Natural killer cell (primary cell): ENCODE measurements around the gene SAG. TPM values are rescaled to one million over a fixed set of nuclear protein-coding genes. Genes with fewer than 3 reads are reported as not detected.

Experiments
- ATAC-seq, 3 donors: fragments of 150-1000 bp in 2 of 3; fragments of 200-7000 bp in 1 of 3; cut with Tn5 transposase; 1 replicate in 1 of 3; 2 replicates in 2 of 3; pipeline ENCODE4 v1.10.0; 2021; ENCODE audit warnings: mild to moderate bottlenecking in 2 of 3, moderate library complexity in 2 of 3
- DNase-seq, 2 donors: peaks; one replicate each; pipeline versions ENCODE4 v3.0.0 to v3.0.0-alpha.2; 2013 to 2021; ENCODE audit warnings: mixed read lengths in 1 of 2
- H3K27ac ChIP-seq: one replicate; pipeline ENCODE4 v1.5.1; 2013; ENCODE audit warnings: mild to moderate bottlenecking, low read length
- H3K27me3 ChIP-seq: one replicate; pipeline ENCODE4 v1.6.1; 2013; ENCODE audit warnings: low read length; ENCODE audit not compliant: control insufficient read depth, insufficient read depth
- H3K36me3 ChIP-seq: one replicate; pipeline ENCODE4 v1.6.1; 2013; ENCODE audit warnings: low read length; ENCODE audit not compliant: control insufficient read depth, insufficient read depth
- H3K4me1 ChIP-seq: one replicate; pipeline ENCODE4 v1.6.1; 2013; ENCODE audit warnings: low read length; ENCODE audit not compliant: control insufficient read depth, insufficient read depth
- H3K4me3 ChIP-seq: one replicate; pipeline ENCODE4 v1.5.1; 2013; ENCODE audit warnings: low read length
- H3K9me3 ChIP-seq: one replicate; pipeline ENCODE4 v1.6.1; 2013; ENCODE audit warnings: low read length; ENCODE audit not compliant: control insufficient read depth, insufficient read depth
- H3K27ac Mint-ChIP-seq, 2 donors: one replicate each; pipeline ENCODE4 v1.8.0; 2022; ENCODE audit warnings: mild to moderate bottlenecking in 2 of 2, mixed read lengths in 2 of 2, moderate library complexity in 1 of 2
- H3K27me3 Mint-ChIP-seq, 2 donors: one replicate each; pipeline ENCODE4 v1.8.0; 2022; ENCODE audit warnings: low read depth in 2 of 2, mixed read lengths in 2 of 2
- H3K36me3 Mint-ChIP-seq: one replicate; pipeline ENCODE4 v1.8.0; 2022; ENCODE audit warnings: mixed read lengths
- H3K4me1 Mint-ChIP-seq, 2 donors: one replicate each; pipeline ENCODE4 v1.8.0; 2022; ENCODE audit warnings: mixed read lengths in 2 of 2
- H3K4me3 Mint-ChIP-seq: one replicate; pipeline ENCODE4 v1.8.0; 2022; ENCODE audit warnings: mild to moderate bottlenecking, moderate library complexity, mixed read lengths
- H3K9me3 Mint-ChIP-seq, 2 donors: one replicate each; pipeline ENCODE4 v1.8.0; 2022; ENCODE audit warnings: mixed read lengths in 2 of 2
- WGBS: methylation state at CpG from one replicate; pipeline ENCODE4 v1.1.7; 2013; ENCODE audit warnings: missing lambda C conversion rate; ENCODE audit not compliant: insufficient coverage; 5-methylcytosine and 5-hydroxymethylcytosine counted together
- intact Hi-C: fragments of 100-400 bp; cut with micrococcal nuclease; formaldehyde crosslinking; loops from one replicate; pipeline ENCODE4 v1.14.2; 2022
- total RNA-seq, 4 donors: library from RNA; stranded (reverse); fragments of 120-200 nt in 1 of 4; gene quantifications; one replicate each; pipeline versions ENCODE4 v1.2.3 to v1.2.4, GENCODE V29; 2013 to 2022
- TF ChIP-seq, protein P1 (sequence below): fragments of 200-600 bp; IDR thresholded peaks from one replicate; pipeline ENCODE4 v1.8.0; 2022; ENCODE audit warnings: antibody characterized with exemption

Gene SAG
- total RNA-seq, 3 donors from 2014 or later (not counting 1 experiment from before 2014, with no cell fraction given) = 0.11 to 0.33 (median 0.12) TPM

DNA sequence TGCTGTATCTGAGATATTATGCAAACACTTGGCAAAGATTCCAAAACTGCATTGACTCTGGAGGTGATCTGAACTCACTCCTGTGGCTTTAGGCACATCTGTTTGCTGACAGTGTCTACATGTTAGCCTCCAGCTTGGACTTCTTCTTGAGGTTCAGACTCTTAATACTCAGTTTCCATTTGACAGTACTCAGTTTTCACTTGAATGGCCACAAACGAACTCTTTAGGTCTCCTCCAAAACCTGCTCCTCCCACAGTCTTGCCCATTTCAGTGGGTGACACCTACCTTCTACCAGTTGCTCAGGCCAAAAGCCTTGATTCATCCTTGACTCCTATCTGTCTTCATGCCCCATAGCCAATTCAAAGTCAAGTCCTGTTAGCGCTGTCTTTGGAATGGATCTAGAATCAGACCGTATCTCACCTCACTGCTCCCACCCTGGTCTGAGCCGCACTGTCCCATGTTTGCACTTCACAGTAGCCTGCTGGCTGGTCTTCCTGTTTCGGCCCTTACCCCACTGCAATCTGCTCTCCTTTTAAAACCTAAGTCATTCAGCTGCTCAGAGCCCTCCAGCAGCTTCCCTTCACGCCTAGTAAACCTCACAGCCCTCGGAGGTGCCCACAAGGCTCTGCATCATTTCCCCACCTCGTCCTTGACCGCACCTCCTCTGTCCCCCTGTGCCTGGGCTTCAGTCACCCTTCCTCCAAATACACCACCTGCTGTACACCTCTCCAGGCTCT lies 45.6 kb upstream of the SAG start:
- intact Hi-C loops = no loop called here
- 41% methylated on average over 9 of the region's 9 CpGs for WGBS
- DNase-seq (no peak), ATAC-seq (peak; percentile 54 to 78 (median 60))
- H3K27me3 Mint-ChIP-seq = no peaks in the 10 kb centered on the region
- Histone ChIP-seq H3K27ac (peak overlapping the region; percentile 40), H3K27me3 (no peaks in the 10 kb centered on the region), H3K36me3 (peaks cover 84% of the 10 kb centered on the region), H3K4me3 (no peak overlapping the region), H3K4me1 (peaks cover 28% of the 10 kb centered on the region), H3K9me3 (no peaks in the 10 kb centered on the region)
- peaks cover 52 to 56% of the 10 kb centered on the region in 2 donors for H3K4me1 Mint-ChIP-seq
- no peaks in the 10 kb centered on the region for H3K9me3 Mint-ChIP-seq
- peaks cover 19% of the 10 kb centered on the region for H3K36me3 Mint-ChIP-seq
- peak overlapping the region; percentile 38 for H3K4me3 Mint-ChIP-seq
- H3K27ac Mint-ChIP-seq = peak overlapping the region; percentile 79 to 95
- TF ChIP-seq, protein P1, sequence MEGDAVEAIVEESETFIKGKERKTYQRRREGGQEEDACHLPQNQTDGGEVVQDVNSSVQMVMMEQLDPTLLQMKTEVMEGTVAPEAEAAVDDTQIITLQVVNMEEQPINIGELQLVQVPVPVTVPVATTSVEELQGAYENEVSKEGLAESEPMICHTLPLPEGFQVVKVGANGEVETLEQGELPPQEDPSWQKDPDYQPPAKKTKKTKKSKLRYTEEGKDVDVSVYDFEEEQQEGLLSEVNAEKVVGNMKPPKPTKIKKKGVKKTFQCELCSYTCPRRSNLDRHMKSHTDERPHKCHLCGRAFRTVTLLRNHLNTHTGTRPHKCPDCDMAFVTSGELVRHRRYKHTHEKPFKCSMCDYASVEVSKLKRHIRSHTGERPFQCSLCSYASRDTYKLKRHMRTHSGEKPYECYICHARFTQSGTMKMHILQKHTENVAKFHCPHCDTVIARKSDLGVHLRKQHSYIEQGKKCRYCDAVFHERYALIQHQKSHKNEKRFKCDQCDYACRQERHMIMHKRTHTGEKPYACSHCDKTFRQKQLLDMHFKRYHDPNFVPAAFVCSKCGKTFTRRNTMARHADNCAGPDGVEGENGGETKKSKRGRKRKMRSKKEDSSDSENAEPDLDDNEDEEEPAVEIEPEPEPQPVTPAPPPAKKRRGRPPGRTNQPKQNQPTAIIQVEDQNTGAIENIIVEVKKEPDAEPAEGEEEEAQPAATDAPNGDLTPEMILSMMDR = no peak

DNA sequence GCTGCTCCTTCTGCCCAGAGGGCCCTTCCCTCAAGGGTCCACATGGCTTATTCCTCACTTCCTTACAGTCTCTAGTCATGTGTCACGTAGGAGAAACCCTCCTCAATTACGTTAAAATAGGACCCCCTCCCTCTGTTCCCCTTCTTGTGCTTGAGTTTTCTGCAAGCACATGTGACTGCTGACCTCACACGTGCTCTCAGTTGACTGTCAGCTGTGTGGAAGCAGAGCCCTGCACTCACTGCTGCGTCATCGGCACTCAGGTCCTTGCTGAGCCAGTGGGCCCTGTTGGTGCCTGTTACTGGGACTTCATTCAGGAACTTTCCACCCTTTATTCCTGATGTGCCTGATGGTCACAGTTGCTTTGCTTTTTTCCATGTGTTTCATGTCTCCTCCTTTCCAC lies 45.1 kb upstream of the SAG start:
- peak; percentile 35 to 55 (median 37) for ATAC-seq
- WGBS = 75% methylated on average over 5 of the region's 5 CpGs
- peak overlapping the region; percentile 40 for H3K27ac ChIP-seq
- peaks cover 82% of the 10 kb centered on the region for H3K36me3 ChIP-seq
- DNase-seq = no peak
- Mint-ChIP-seq H3K36me3 (peaks cover 19% of the 10 kb centered on the region), H3K27ac (peak overlapping the region; percentile 79 to 95), H3K9me3 (no peaks in the 10 kb centered on the region), H3K27me3 (no peaks in the 10 kb centered on the region), H3K4me3 (peak overlapping the region; percentile 38), H3K4me1 (peaks cover 56 to 59% of the 10 kb centered on the region in 2 donors)
- no peak overlapping the region for H3K4me3 ChIP-seq
- H3K4me1 ChIP-seq = peaks cover 33% of the 10 kb centered on the region
- H3K27me3 ChIP-seq = no peaks in the 10 kb centered on the region
- no peaks in the 10 kb centered on the region for H3K9me3 ChIP-seq
- intact Hi-C loops = no loop called here
- TF ChIP-seq, protein P1 = no peak

DNA sequence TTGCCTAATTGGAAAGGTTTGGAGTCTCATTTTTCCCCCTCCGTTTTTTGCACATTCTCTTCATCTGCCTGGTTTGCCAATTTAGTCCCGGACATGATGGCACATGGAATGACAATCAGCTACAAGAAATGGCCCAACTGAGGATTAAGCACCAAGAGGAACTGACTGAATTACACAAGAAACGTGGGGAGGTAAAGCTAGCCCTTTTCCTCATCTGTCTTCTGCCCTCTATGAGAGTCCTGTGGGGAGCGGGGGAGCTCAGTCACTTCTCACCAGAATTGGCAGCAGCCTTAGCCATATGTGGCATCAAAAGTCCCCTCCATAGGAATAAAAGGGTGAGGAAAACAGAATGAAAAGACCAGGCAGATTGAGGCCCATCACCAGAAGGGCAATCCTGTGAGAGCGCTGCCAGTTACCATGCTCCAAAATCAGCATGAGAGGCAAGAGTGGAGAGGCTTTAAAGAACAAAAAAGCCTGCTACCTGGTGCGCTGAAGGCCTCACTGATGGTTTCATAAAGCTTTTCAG lies 44.5 kb upstream of the SAG start:
- Mint-ChIP-seq H3K4me1 (peaks cover 59 to 64% of the 10 kb centered on the region in 2 donors), H3K9me3 (no peaks in the 10 kb centered on the region), H3K27me3 (no peaks in the 10 kb centered on the region), H3K36me3 (peaks cover 19% of the 10 kb centered on the region), H3K27ac (peak overlapping the region; percentile 79 to 95), H3K4me3 (no peak overlapping the region)
- Histone ChIP-seq H3K27ac (no peak overlapping the region), H3K9me3 (no peaks in the 10 kb centered on the region), H3K27me3 (no peaks in the 10 kb centered on the region), H3K4me3 (no peak overlapping the region), H3K36me3 (peaks cover 81% of the 10 kb centered on the region), H3K4me1 (peaks cover 39% of the 10 kb centered on the region)
- TF ChIP-seq, protein P1 = no peak
- intact Hi-C loops = no loop called here
- ATAC-seq (no peak), DNase-seq (no peak)
- WGBS = 97% methylated on average over 6 of the region's 6 CpGs
